NOMO-1 treated with DMSO at 0.1 percent for 48 hours (cell line): ENCODE data around the gene TMEM35B.
"Not testable (repeated sequence)": the region's sequence is repeated elsewhere in the genome, so short reads cannot be mapped to it uniquely, and the experiment has no call there.

ENCODE experiments used
- DNase-seq: peaks from one replicate; lab custom pipeline; 2025; ENCODE audit not compliant: unreplicated experiment; lab: John Stamatoyannopoulos, UW

TMEM35B gene

DNA sequence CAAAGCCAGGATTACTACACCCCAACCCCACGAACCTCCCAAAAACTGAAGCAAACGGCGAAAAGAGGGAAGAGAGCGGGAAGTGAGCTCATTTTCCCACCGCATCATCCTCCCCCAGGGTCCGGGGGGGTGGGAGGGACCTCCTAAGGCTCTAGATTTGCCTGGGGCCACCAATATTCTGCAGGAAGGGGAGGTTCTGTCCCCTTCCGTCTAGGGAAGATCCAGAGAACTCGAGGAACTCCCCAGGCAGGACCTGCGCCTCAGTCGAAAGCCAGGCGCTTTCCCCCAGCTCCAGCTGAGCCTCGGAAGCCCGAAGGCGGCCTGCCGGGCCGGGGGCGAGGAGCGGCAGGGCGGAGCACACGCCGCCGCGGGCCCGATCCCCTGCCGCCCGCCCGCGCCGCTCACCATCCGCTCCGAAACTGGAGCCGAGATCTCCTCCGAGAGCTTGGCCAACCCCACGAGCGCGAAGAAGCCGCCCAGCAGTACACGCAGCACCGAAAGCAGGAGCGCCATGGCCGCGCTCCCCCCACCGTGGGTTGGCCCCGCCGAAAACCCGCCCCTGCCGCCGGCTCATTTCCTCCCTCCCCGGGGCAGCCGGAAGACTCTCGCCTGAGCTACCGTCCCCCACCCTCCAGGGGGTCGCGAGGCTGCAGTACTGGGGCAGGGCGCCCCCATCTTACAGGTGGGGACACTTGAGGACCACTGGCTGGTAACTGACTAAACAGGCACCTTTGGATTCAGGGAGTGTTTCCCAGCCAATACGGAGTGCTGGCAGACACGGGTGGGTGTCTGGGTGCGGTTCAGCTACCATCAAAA lies at the start of gene TMEM35B:
Gene TMEM35B (minus strand): TSS at position 555 of the 816 bp plus-strand sequence. CDS start 42 bp downstream, at position 513.
- peak; percentile 54 for DNase-seq

DNA sequence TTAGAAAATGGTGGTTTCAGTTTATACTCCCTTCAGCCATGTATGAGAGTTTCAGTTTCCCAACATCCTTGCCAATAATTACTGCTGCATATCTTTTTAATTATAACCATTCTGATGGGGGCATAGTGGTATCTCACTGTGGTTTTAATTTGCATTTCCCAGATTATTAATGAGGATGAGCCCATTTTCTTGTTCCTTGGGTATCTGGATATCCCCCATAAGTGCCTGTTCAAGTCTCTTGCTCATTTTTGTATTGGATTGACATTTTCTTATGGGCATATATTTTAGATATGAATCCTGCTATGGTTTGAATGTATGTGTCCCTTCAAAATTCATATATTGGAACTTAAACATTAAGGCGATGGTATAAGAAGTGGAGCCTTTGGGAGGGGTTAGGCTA lies 48.2 kb upstream of the TMEM35B start:
- no peak for DNase-seq

DNA sequence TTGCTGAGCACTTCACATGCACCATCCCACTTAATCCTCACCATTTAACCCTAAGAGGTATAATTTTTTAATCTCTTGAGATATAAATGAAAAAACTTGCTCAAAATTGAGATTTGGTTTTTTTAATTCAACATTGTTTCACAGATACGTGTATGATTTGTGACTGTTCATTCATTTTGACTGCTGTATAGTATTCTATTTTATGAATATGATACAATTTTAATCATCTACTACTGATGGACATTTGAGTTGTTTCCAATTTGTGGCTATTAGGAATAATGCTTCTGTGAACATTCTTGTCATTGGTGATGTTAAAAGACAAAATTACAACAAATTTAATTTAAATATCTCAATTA lies 47.2 kb upstream of the TMEM35B start:
- DNase-seq, result no peak

DNA sequence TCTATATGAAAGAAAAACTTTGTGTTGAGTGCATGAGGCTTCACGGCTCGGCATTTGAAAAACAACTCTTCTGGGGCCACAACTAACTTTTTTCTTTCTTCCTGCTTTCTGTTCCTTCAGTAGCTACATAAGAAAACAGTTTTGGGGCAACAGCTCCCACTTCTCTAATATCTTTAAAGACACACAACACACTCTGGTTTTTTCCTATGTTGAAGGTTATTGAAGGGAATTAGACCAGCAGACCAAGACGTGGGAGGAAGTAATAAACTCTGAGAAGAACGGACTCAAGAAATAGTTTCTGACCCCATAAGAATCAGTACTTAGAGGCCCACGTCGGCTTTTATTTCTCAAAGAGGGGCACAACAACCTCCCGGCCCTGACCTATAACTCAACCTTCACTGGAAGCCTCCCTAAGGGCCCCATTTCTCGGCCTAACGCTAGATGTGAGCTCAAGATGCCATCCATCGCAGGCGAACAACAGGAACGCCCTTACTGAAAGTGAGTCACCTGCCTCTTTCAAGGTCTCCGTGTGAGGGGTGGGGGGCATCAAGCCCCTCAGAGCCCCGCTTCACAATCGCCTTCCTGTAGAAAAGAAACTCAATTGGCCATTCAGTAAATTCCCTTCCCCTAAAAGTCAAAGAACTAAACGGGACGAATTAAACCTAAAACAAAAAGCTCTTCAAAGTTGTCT lies 45.8 kb upstream of the TMEM35B start:
- peak; percentile 74 for DNase-seq

DNA sequence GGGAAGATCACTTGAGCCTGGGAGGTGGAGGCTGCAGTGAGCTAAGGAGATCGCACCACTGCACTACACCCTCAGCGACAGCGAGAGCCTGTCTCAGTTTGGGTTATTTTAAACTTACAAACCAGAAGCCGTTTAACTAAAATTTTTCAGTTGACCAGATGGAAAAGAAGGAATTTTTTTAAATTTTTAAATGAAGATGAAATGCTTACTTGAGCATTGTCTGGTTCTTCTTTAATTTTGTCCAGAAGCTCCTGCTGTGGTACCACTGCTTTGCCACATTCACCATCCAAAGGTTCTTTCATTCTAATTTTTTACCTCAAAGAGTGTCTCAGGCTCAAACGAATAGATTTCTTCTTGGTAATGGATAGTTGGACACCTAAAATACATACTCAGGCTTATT lies 45.2 kb upstream of the TMEM35B start:
- no peak for DNase-seq

DNA sequence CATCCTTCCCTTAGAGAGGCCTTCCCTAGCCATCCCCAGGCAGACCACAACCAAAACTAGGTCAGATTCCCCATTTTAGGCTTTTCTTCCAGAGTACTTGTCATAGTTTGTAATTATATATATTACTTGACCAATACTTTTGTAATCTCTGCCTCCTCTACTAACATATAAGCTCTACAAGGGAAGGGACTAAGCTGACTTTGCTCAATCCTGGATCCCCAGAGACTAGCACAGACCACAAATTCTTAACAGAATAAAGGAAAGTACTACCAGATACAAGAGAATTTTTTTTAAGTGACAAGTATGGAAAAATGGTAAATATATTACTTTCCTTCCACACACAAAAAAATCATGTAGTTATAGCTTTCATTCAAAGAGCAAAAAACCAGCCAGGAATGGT lies 44.6 kb upstream of the TMEM35B start:
- no peak for DNase-seq

DNA sequence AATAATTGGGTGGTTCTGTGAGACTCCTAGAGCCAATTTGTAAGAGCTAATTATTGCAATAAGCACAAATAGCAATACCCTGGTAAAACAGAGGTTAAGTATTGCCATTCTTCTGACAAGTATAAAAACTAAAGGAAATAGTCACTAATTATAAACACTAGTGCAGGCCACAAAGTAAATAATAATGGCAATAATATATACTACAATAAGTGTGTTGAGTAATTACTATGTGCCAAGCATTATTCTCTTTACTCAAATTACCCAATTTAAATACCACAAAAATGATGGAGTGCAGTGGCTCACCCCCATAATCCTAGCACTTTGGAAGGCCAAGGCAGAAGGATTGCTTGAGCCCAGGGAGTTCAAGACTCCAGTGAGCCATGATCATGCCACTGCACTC lies 31.3 kb upstream of the TMEM35B start:
- no peak for DNase-seq

DNA sequence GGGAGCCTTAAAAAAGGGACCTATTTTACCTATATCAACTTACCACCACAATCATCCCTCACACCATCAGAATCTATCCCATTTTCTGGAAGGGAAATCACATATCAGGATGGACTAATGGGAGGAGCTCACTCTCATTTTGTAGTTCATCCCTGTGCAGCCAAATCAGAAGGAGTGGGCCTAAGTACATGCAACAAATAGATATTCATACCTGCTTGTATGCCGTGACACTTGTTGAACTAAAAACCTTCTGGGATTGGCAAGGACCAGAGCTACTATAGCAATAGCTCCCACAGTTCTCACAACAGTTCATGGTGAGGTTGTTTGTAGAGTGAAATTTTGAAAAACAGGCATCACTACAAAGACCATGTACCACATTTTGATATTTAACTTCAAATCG lies 29.3 kb upstream of the TMEM35B start:
- DNase-seq, result no peak

DNA sequence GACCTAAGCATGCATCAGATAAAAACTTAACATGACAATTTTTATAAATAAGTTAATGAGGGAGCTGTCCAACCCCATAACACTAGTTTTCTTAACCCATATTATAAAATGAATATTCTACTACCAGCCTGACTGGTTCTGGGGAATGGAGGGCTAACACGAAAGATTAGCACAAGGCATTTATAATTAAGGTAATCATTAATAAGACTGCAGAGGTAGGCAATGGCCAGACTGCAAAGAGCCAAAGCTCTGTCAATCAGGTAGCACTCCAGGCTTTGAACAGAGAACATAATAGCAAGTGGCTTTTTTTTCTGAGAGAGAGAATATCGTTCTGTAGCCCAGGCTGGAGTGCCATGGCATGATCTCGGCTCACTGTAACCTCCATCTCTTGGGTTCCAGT lies 20.6 kb upstream of the TMEM35B start:
- no peak for DNase-seq

DNA sequence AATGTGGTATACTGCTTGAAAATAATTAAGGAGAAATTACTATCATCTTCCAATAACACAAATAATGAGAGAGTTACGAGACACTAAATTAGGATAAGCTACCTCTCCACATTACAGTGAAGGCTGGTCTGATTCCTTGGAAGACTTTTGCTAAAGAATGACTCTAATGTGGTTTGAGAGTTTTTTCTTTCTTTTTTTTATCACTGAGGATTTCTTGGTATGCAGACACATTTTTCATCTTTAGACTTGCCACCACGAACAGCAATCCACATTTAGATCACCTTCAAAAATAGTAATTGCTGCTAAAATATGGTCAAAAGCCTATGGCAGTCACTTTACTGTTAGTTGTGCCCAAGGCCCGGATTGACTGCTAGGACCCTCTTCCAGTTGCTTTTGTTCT lies 16.6 kb upstream of the TMEM35B start:
- no peak for DNase-seq

DNA sequence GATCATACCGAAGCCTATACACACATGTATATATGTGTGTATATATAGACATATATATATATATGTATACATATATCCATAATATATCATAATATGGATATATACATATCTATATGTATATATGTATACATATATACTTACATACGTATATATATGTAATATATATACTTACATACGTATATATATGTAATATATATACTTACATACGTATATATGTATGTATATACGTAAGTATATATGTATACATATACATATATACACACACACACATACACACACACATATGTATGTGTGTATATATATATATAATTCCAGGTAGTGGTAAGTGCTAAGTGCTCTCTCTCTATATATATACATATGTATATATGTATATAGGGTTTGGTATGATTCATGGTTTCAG lies 9.7 kb upstream of the TMEM35B start:
- no peak for DNase-seq

DNA sequence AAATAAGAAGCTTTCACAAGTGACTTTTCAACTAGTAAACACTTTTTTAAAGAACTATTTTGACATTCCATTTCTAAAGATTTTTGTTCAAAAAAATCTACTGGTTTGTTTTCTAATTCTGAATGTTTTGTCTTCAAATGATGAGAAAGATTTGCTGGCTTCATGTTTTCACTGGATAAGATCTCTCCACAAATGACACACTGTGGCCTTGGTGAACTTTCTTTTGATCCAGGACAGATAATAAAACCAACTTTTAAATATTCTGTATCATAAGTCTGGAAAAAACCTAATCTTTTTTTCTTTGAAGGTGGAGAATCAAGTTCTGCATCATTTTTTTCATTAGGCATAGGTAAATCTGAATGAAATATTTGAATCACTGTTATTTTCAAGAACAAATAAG lies 3.4 kb upstream of the TMEM35B start:
- DNase-seq, result no peak

DNA sequence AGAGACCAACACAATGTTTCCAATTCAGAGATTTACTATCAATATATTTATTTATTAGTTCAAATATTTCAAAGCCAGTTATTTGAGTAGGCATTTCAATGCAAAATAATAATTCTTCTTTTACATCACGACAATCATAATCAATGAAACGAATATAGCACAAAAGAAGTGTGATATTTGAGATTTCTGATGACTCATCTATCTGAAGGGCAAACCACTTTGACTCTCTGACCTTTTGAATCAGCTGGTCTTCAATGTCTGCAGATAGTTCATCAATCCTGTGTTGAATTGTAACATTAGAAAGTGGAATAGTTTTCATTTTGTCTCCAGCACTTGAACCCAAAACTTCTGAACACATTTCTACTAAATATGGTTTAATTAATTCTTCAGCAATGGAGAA lies 3.0 kb upstream of the TMEM35B start:
- DNase-seq, result no peak

DNA sequence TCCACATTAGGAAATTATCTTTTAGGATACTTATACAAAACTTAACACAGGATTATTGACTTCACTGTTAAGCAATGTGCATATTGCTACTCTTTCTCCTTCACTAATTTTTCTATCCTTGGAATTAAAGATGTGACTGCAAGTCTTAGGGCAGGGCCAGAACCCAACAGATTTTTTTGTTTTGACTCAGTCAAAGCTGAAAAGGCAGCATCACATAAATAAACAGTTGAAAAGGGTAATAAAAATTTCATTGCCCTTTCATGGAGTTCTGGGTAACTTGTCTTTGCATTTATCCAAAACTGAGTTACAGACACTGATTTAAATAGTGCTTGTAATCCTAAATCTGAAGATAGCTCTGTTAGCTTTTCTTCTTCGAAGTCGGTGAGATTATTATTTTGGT lies 1.9 kb upstream of the TMEM35B start:
- DNase-seq, result no peak

DNA sequence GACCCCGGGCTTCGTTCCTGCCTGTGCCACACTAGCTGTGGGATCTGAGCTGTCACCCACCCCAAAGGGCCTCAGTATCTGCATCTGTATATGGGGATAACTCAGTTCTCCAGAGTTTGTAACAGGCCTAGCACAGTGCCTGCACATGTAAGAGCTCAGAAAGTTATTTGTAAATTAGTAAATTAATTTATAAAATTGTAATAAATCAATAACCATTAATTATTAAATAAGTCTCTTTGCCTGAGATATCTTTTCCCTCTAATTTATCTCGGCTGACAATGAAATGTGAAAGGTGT lies 410 bp upstream of the TMEM35B start:
- not testable (repeated sequence) for DNase-seq

DNA sequence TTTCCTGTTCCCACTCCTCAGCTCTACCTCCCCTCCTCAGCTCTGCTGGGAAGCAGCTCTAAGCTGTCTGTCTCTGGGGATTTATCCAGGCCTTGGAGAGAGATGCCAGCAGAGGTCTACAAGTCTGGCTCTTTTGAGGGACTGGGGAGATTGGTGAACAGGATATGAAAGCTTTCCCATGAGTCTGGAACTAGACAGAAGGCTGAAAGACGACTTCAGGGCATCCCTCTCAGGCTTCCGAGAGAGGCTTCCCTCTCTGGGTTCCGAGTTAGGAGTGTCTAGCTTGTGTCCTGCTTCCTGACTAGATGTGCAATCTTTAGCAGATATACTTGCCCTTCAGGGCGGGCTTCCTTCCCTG lies 733 bp downstream of the TMEM35B start:
- DNase-seq, result peak; percentile 17

DNA sequence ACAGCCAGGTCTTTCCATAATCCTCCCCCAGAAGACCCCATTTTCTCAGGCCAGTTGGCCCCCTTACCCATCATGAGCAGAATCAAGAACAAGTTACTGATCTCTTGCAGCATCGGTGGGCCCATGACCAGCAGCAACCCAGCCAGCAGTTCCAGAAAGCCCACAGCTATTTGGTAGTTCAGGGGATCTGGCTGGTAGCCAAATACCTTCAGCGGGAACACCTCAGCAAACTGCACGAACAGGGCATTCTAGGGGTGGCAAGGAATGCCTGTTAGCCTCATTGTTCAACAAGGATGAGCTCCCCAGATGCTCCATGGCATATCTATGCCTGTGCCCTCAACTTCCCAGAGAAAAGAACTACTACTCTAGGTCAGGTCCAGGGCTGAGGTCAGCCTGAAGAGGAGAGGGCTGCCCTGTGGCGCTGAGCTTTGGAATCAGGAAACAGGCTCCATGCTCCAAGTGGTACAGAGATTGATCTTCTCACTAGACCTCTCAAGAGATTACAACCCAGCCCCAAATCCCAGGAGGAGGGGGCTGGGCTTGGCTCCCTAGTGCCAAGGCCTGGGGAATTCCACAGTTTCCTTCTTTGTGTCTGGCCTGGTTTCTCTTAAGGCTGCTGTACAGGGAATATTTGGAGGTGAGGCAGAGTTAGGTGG lies 1.3 kb downstream of the TMEM35B start:
- no peak for DNase-seq

DNA sequence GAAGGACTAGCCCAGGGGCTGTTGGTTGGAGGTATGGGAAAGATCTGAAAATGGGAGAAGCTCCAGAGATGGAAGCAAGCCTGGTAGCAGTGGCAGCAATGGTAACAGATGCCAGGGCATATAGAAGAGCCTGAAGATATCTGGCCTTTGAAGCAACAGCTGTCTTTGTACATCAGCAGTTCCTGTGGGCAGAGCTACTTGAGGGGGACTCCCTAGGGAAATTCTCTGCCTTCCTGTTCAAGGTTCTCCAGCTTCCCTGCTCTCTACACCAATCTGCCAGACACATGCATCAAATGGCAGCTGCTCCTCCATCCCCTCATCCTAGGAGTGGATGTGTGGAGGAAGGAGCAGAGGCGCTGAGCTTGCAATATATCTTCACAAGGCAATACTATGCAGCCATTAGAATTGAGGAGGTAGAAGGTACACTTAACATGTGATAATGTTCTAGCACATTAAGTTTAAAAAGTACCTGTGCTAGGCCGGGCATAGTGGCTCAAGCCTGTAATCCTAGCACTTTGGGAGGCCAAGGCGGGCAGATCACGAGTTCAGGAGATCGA lies 2.2 kb downstream of the TMEM35B start:
- no peak for DNase-seq

DNA sequence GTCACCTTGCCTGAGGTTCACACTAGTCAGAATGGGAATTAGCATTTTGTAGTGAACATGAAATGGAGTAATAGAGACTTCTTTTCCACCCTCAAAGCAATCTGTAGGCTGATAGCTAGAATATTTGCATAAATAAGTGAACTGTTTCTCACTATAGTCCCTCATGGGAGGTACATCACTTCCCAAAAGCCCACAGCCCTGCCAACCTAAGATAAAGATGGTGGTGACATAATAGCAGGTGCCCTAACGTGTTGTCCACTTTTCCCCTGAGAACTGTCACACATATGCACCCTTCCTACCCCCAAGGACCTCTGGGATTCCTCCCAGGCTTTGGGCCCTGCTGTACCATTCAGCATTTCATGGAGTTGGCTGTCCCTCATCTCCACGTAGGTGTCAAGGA lies 4.4 kb downstream of the TMEM35B start:
- no peak for DNase-seq

DNA sequence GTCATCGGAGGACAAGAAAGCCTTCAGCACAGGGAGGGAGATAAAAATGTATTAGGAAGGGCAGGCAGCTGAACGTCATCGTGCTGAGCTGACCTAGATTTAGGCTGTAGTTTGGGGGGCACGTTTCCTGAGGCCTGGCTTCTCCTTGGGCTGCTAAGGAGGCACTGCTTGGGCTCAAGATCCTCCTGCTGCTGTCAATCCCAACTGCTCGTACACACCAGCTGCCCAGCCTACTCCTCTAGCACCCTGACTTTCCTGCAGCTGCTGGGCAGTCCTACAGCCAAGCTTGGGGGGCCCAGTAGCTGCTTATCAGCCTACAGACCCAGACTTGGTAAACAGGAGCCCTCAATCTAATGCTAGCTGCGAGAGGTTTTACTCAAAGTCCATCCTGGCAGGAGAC lies 6.2 kb downstream of the TMEM35B start:
- no peak for DNase-seq

DNA sequence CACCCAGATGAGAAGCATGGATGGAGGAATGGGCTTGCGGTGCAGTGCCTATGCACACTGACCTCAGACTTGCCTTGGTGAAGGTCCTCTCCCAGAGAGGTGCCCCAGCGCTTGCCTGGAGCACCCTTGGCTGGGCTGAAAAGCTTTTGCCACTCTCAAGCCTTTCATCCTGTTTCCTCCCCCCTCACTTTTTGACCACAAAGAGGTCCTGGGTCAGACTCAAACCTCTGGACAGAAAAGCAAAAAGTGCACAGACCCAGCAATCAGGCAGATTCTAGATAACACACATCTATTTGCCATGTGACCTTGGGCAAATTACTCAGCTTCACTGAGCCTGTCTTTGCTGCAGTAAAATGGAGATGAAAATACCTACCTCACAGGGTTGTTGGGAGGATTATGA lies 7.3 kb downstream of the TMEM35B start:
- no peak for DNase-seq

DNA sequence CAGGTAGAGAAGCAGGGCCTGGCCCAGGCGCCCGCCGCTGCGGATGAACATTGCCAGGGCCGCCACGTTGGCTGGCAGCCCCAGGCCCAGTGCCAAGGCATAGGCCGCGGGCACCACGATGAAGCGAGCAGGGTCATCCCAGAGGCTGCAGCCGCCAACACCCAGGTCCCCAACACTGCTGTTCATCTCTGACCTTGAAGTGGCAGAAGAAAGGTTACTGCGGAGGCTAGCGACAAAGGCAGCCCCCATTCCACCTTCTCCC lies 8.0 kb downstream of the TMEM35B start:
- no peak for DNase-seq
